Measurements from ENCODE around the gene HDGF. TPM values are rescaled to one million over a fixed set of nuclear protein-coding genes. Genes with fewer than 3 reads are reported as not detected.
A peak's percentile ranks its signal among the peaks of the same experiment; 100 is the strongest.

Gene HDGF
- total RNA-seq, 1 donor, result 146 TPM

DNA sequence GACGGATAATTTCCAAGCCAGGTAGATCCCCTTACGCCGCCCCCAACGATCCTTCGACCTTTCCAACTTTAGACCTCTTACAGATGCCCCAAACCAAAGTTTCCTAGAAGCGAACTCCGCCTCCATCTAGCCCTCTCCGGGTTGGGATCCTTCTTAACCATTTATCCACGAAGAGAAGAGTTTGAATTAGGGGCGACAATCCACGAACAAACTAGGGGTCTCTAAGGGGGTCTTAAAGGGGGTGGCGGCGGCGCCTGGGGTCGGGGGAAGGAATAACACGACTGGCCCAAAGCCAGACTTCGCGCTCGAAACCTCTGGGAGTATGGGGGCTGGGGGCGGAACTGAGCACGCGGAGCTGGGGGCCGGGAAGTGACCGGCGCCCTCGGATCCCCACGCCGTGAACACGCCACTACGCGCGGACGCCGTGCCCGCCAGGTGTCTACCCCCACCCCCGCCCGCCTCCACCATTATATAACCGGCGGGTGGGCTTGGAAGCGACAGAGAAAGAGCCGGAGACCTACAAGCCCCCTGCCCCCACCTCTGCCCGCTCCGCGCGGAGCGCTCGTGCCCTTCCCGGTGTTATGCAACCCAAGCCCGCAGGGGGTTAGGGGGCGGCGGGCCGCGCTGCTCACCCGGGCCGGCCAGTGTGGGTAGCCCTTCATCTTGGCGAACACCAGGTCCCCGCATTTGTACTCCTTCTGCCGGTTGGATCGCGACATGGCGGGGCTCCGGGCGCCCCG lies 594 bp downstream of the HDGF start:
- DNase-seq (ENCODE audit: low read depth), result peak; percentile 25

DNA sequence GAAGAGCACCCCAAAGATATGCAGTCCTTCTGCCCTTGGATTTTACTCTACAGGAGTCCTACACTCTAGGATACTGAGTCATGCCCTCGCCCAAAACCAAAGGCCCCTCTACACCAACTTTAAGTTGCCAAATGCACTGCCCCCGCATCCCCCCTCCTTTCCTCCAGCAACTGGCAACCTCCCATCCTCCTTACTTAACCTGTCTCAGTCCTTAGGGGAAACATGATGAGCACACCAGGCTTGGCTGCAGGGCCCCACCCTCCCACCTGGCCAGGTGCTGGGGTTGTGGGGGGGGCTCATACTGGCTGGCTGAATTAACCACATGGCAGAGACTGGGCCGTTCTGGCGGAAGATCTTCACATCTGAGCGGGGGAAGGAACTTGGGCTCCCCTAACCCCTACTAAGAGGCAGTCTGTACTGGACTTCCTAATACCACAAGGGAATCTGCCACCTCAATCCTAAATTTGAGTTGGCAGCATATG lies 1.2 kb downstream of the HDGF start:
- H3K4me3 ChIP-seq (ENCODE audit: low read depth, low read length), result peak overlapping the region; percentile 93
- TF ChIP-seq CTCF (IDR thresholded peaks at IDR 0.05; ENCODE audit: insufficient read depth, low read length), result no peak
- peak; percentile 23 for DNase-seq (ENCODE audit: low read depth)

More for the DNA sequence above, 594 bp downstream of the HDGF start:
- no peak for TF ChIP-seq CTCF (IDR thresholded peaks at IDR 0.05; ENCODE audit: insufficient read depth, low read length)
- H3K4me3 ChIP-seq (ENCODE audit: low read depth, low read length), result peak overlapping the region; percentile 93

DNA sequence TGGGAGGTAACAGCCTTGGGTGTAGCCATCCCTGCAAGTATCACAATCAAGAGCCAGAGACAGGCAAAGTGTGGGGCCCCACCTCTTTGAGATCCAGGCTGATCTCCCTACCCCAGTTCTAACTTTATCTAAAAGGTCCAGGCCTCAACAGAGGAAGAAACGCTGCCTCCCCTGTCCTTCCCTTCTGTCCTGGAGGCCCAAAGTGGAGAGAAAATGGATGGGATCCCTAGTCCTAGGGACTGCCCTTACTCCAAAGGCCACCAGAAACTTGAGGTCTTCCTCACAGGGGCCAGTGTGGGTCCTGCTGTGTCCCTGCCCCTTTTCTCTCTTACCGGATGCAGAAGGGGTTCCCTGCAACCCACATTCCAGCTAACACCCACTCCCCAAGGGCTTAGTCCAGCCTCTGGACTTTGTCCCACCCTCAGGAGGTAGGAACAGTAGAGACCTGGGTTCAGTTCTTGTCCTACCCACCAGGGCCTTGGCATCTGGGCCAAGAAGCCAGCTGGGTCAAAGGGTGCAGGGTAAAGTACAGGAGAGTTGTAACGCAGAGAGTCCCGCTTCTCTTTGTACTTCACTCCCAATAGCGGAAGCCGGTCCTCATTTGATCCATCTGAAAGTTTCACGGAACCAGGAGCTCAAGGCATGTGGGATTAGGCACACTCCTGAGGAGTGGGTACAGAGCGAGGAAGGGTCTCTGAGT lies 1.9 kb downstream of the HDGF start:
- no peak for TF ChIP-seq CTCF (IDR thresholded peaks at IDR 0.05; ENCODE audit: insufficient read depth, low read length)
- no peak for DNase-seq (ENCODE audit: low read depth)
- peak overlapping the region; percentile 93 for H3K4me3 ChIP-seq (ENCODE audit: low read depth, low read length)

DNA sequence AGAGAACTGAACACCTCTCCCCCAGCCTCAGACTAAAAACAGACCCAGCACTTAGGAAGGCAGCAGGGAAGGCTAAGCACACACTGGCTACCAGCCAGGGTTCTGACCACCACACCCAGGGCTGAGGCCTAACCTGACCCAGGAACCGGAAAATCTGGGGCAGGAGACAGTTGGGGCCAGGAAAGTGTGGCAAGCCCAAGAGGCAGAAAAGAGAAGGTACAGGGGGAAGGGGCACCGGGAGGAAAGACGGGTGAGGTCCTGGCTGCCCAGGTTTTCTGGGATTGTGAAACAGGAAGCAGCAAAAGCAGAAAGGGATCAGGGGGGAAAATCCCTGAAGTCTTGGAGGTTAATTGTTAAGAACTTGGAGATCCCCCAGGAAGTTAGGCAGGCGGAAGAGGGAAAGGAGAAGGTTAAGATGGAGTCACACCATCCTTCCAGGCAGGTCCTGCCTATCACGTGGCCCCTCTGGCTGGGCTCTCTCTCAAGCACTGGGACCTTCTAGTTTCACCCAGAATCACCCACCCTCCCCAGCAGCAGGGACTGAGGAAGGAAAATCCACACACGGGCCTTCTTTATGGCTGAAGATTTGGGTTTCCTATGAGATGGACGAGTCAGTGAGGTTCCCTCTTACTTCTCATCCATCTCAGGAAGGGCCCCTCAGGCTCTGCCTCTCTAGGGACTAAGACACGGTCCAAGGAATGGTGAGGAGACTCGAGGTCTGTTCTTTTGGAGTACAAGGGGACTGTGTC lies 2.6 kb downstream of the HDGF start:
- H3K4me3 ChIP-seq (ENCODE audit: low read depth, low read length), result peak overlapping the region; percentile 93
- no peak for TF ChIP-seq CTCF (IDR thresholded peaks at IDR 0.05; ENCODE audit: insufficient read depth, low read length)
- DNase-seq (ENCODE audit: low read depth), result peak; percentile 72

GRCh38 chr1:156747742-156748669 lies 3.5 kb downstream of the HDGF start:
- no peak for TF ChIP-seq CTCF (IDR thresholded peaks at IDR 0.05; ENCODE audit: insufficient read depth, low read length)
- no peak for DNase-seq (ENCODE audit: low read depth)
- H3K4me3 ChIP-seq (ENCODE audit: low read depth, low read length), result peak overlapping the region; percentile 93
